Activated naive CD8-positive, alpha-beta T cell treated with anti-CD3 and anti-CD28 coated beads, Interleukin-2, amount 10 ng/mL, durations not matched to agents 7 days and 5 days (primary cell): ENCODE measurements around the gene CAPZB. TPM values are rescaled to one million over a fixed set of nuclear protein-coding genes. Genes with fewer than 3 reads are reported as not detected.
"Not testable (repeated sequence)": the region's sequence is repeated elsewhere in the genome, so short reads cannot be mapped to it uniquely, and the experiment has no call there.

Source experiments
- ATAC-seq: fragments of 150-1000 bp; cut with Tn5 transposase; one replicate; pipeline ENCODE4 v1.10.0; 2021; ENCODE audit warnings: low read depth, moderate library complexity
- POLR2A ChIA-PET: fragments of 350-600 bp; sonication (Branson Sonifier 250); formaldehyde crosslinking; loops from one replicate; lab custom pipeline; 2021; ENCODE audit warnings: antibody characterized with exemption; lab: Charles Lee
- DNase-seq: peaks from one replicate; pipeline ENCODE4 v3.0.0; 2021
- H3K27ac Mint-ChIP-seq: one replicate; pipeline ENCODE4 v1.8.0; 2022; ENCODE audit warnings: mild to moderate bottlenecking, mixed read lengths
- H3K27me3 Mint-ChIP-seq: one replicate; pipeline ENCODE4 v1.8.0; 2022; ENCODE audit warnings: mild to moderate bottlenecking, moderate library complexity, mixed read lengths
- H3K36me3 Mint-ChIP-seq: one replicate; pipeline ENCODE4 v1.8.0; 2021; ENCODE audit warnings: mild to moderate bottlenecking, mixed read lengths
- H3K4me1 Mint-ChIP-seq: one replicate; pipeline ENCODE4 v1.8.0; 2021; ENCODE audit warnings: mixed read lengths
- H3K4me3 Mint-ChIP-seq: one replicate; pipeline ENCODE4 v1.8.0; 2022; ENCODE audit warnings: mild to moderate bottlenecking, moderate library complexity, mixed read lengths
- H3K9me3 Mint-ChIP-seq: one replicate; pipeline ENCODE4 v1.8.0; 2021; ENCODE audit warnings: mixed read lengths
- total RNA-seq, 2 experiments: library from RNA; stranded (reverse); gene quantifications; one replicate each; pipeline ENCODE4 v1.2.3, GENCODE V29; 2021

The CAPZB gene
- 100 to 1,000 TPM; 395 to 412 TPM for total RNA-seq

DNA sequence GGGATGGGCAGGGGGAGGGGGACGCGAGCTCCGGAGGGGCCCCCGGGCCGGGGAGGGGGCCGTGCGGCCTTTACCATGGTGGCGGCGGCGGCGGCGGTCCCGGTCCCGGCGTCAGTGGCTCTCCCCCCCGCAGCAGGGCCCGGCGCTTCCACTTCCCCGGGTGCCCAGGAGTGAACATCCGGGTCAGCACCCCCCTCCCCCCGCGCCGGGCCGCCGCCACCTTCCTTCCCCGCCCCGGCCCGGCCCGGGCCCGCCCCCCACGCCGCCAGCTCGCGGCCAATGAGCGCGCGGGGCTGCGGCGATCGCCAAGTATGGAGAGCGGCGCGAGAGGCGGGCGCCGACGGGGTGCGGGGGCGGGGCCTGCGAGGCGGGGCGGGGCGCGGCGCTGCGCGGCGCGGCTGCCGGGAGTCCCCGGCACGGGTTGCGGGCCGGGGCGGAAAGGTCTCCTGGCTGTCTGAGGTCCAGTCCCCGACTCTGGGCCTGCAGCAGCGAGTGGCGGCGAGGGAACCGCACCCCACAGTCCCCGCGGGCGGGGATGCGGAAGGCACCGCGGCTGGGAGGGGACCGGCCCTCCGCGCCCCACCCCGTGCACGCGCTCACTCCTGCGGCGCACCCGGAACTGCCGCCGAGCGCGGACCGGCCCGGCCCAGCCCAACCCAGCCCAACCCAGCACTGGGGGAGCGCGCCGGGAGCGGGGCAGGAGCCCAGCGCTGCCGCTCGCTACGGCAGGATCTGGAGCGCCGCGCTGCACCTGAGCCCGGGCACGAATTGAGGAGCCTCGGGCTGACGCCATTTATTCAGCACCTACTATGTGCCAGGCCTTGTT lies at the start of gene CAPZB:
TSS of gene CAPZB (minus strand) at position 178 of the 826 bp plus-strand sequence. CDS start at position 77, 101 bp downstream.
- H3K4me1 Mint-ChIP-seq: peaks cover 50% of the 10 kb centered on the region
- H3K4me3 Mint-ChIP-seq: peak within 1 kb of the TSS; percentile 95
- DNase-seq: peak; percentile 96
- POLR2A ChIA-PET: interaction anchor here (0.6 to 4.5 kb wide), 18 partner anchors 8 to 160 kb away, joined by 3 to 33 read pairs (median 6); partner anchors contain the start of gene NBL1
- peak within 1 kb of the TSS; percentile 95 for H3K27ac Mint-ChIP-seq
- no peaks in the 10 kb centered on the region for H3K27me3 Mint-ChIP-seq
- no peaks in the 10 kb centered on the region for H3K9me3 Mint-ChIP-seq
- H3K36me3 Mint-ChIP-seq: peaks cover 15% of the 10 kb centered on the region
- ATAC-seq: peak; percentile 89

DNA sequence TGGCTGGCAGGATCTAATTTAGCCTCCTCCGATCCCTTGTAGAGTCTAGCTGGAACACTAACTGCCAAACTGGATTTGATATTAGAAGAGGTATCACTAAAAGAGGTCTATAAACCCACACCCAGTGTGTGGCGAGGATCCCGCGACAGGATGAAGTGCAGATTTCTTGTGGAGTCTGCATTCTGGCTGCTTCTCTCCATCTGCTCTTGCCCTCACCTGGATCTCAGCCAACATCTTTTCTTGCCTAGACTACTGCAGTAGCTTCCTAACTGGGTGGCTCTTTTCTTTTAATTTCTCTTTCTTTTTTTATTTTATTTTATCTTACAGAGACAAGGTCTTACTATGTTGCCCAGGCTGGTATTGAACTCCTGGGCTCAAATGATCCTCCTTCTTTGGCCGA lies 48.9 kb upstream of the CAPZB start:
- H3K9me3 Mint-ChIP-seq: peaks cover 11% of the 10 kb centered on the region
- H3K27ac Mint-ChIP-seq: no peak overlapping the region
- ATAC-seq: no peak
- no peaks in the 10 kb centered on the region for H3K27me3 Mint-ChIP-seq
- peaks cover 4% of the 10 kb centered on the region for H3K36me3 Mint-ChIP-seq
- no peak for DNase-seq
- peaks cover 6% of the 10 kb centered on the region for H3K4me1 Mint-ChIP-seq
- POLR2A ChIA-PET: no interaction called here
- no peak overlapping the region for H3K4me3 Mint-ChIP-seq

DNA sequence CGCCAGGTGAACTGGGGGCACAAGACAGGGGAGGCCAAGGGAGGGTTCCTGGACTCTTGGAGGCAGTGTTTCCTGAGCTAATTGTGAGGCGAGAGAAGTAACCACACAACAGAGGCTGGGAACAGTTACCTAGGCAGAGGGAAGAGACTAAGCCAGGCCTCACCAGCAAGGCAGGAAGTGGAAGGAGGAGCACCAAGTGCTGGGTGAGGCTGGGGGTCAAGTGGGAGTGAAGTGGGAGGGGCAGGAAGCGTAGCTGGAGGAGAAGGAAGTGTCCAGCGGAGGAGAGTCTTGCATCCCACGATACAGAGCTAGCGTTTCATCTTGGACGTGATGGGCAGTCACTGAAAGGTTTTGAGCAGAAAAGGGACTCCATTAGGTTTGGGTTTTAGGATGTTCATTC lies 48.3 kb upstream of the CAPZB start:
- DNase-seq: no peak
- H3K4me3 Mint-ChIP-seq: no peak overlapping the region
- no peak overlapping the region for H3K27ac Mint-ChIP-seq
- H3K27me3 Mint-ChIP-seq: no peaks in the 10 kb centered on the region
- peaks cover 11% of the 10 kb centered on the region for H3K9me3 Mint-ChIP-seq
- POLR2A ChIA-PET: no interaction called here
- no peak for ATAC-seq
- peaks cover 4% of the 10 kb centered on the region for H3K36me3 Mint-ChIP-seq
- peaks cover 6% of the 10 kb centered on the region for H3K4me1 Mint-ChIP-seq

DNA sequence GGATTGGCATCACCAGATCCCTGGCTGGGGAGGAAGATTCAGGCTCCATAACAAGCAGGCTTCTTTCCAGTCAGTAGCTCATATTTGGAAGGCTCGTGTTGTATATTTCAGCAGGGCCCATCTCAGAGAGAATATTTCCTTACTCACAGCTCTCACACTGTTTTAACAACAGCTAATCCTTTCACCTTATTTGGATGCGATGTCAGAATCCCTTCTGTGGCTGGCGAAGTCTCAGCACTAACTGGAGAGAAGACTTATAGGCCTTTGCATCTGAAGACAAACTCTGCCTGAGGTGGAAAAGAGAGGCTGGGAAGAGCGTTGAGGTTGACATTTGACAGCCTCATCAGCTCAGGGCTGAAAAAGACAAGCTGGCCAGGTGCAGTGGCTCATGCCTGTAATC lies 47.2 kb upstream of the CAPZB start:
- H3K4me3 Mint-ChIP-seq: no peak overlapping the region
- no peak for DNase-seq
- ATAC-seq: no peak
- H3K27me3 Mint-ChIP-seq: no peaks in the 10 kb centered on the region
- H3K36me3 Mint-ChIP-seq: peaks cover 4% of the 10 kb centered on the region
- H3K4me1 Mint-ChIP-seq: peaks cover 6% of the 10 kb centered on the region
- peaks cover 11% of the 10 kb centered on the region for H3K9me3 Mint-ChIP-seq
- H3K27ac Mint-ChIP-seq: no peak overlapping the region
- POLR2A ChIA-PET: no interaction called here

DNA sequence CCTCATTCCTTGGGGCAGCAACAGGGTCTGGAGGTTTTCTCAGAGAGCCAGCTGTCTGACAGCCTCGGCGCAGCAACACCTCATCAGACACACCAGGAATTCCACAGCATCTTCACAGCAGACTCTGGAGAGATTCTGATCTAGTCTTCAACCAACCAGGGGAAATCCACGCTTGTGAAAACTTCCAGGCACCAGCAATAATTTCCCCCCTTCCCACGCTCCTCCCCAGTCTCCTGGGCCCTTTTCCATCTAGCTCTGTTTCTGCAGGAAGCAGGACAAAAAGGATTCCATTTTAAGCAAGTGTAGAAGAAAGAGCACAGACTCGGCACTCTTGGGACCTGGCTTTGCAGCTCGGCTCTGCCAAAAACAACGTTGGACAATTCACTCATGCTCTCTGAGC lies 44.3 kb upstream of the CAPZB start:
- no peak overlapping the region for H3K4me3 Mint-ChIP-seq
- H3K9me3 Mint-ChIP-seq: peaks cover 5% of the 10 kb centered on the region
- ATAC-seq (no peak), DNase-seq (no peak)
- H3K36me3 Mint-ChIP-seq: no peaks in the 10 kb centered on the region
- H3K27ac Mint-ChIP-seq: no peak overlapping the region
- H3K4me1 Mint-ChIP-seq: peaks cover 5% of the 10 kb centered on the region
- POLR2A ChIA-PET: no interaction called here
- peaks cover 4% of the 10 kb centered on the region for H3K27me3 Mint-ChIP-seq

DNA sequence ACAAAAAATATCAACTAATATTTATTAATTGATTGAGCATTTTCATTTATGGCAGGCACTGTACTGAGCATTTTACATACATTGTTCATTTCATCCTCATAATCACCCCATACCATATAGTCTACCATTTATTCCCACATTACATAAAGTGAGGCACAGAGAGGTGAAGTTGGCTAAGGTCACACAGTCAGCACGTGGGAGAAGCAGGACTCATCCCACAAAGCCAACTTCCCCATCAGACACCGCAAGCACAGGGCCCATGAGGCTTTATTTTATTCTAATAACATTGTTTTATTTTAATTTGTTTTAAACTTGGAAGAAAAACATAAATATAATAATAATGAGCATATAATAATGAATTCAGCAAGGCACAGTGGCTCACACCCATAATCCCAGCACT lies 43.1 kb upstream of the CAPZB start:
- POLR2A ChIA-PET: no interaction called here
- H3K36me3 Mint-ChIP-seq: no peaks in the 10 kb centered on the region

DNA sequence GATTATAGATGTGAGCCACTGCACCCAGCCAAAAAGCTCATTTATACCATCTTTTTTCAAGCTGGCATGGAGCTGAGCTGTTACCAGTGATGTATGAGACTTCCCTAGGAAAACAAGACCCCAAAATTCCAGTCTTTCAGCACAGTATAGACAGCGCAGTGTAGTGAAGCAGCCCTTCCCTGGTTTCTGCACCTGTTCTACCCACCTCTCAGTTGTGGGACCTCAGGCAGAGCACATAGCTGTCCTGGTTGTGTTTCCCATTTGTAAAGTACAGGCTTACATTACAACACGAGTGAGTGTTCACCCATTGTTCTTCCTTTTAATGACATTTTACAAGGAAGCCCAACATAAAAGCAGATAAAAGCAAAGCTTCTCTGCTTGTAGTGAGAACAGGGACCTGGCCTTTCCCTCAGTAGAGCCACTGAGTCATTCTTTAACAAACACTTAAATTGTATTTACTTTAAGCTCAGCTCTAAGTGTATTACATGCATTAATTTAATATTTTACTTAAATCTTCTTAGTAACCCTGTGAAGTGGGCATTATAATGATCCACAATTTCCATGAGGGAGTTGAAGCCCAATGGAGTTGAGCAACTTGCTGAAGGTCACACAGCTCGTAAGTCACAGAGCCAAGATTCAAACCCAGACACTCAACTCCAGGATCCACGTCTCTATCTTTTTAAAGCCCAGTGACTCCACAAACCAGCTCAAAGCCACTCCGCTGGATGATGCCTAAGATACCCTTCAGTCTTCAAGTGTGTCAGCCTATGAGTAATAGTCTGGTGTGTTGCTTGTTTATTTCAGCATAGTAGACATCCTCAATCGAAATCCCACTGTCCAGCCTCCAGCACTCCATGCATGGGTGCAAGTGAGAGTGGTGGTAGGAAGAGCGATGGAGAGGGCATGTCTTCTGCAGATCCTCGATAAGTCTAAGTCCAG lies 40.5 kb upstream of the CAPZB start:
- no peak for DNase-seq
- ATAC-seq: no peak
- Mint-ChIP-seq H3K4me3 (no peak overlapping the region), H3K9me3 (peaks cover 3% of the 10 kb centered on the region), H3K27me3 (peaks cover 8% of the 10 kb centered on the region), H3K36me3 (no peaks in the 10 kb centered on the region), H3K27ac (no peak overlapping the region), H3K4me1 (no peaks in the 10 kb centered on the region)
- POLR2A ChIA-PET: interaction anchor here (0.8 kb wide), 1 partner anchor 33 kb away, joined by 8 read pairs; no protein-coding TSS in a partner anchor

More for the DNA sequence above, 43.1 kb upstream of the CAPZB start:
- no peak for ATAC-seq
- H3K27me3 Mint-ChIP-seq: peaks cover 8% of the 10 kb centered on the region
- no peak overlapping the region for H3K27ac Mint-ChIP-seq
- no peak for DNase-seq
- no peak overlapping the region for H3K4me3 Mint-ChIP-seq
- H3K9me3 Mint-ChIP-seq: peaks cover 5% of the 10 kb centered on the region
- no peaks in the 10 kb centered on the region for H3K4me1 Mint-ChIP-seq

DNA sequence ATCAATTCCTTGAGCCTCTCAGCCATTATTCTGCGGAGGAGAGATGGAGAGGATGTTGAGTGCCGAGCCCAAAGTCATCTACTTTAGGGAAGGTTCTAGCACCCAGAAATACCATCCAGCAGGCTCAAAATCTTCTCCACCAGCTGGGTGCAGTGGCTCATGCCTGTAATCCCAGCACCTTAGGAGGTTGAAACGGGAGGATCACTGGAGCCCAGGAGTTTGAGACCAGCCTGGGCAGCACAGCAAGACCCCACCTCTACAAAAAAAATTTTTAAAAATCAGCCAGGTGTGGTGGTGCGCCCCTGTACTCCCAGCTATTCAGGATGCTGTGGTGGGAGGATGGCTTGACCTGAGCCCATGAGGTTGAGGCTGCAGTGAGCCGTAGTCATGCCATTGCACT lies 39.5 kb upstream of the CAPZB start:
- POLR2A ChIA-PET: interaction anchor here (0.8 kb wide), 1 partner anchor 32 kb away, joined by 8 read pairs; no protein-coding TSS in a partner anchor
- no peak for ATAC-seq
- Mint-ChIP-seq H3K27me3 (peaks cover 8% of the 10 kb centered on the region), H3K4me3 (no peak overlapping the region), H3K4me1 (no peaks in the 10 kb centered on the region), H3K9me3 (peaks cover 3% of the 10 kb centered on the region), H3K36me3 (no peaks in the 10 kb centered on the region), H3K27ac (no peak overlapping the region)
- no peak for DNase-seq

DNA sequence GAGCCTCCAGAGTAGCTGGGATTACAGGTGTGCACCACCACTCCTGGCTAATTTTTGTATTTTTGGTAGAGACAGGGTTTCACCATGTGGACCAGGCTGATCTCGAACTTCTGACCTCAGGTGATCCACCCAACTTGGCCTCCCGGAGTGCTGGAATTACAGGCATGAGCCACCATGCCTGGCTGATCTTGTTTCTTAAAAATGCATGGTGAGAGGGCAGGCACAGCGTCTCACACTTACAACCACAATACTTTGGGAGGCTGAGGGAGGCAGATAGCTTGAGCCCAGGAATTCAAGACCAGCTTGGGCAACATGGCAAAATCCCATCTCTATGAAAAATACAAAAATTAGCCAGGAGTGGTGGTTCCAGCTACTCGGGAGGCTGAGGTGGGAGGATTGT lies 37.2 kb upstream of the CAPZB start:
- H3K4me3 Mint-ChIP-seq, H3K27me3 Mint-ChIP-seq: not testable (repeated sequence)

DNA sequence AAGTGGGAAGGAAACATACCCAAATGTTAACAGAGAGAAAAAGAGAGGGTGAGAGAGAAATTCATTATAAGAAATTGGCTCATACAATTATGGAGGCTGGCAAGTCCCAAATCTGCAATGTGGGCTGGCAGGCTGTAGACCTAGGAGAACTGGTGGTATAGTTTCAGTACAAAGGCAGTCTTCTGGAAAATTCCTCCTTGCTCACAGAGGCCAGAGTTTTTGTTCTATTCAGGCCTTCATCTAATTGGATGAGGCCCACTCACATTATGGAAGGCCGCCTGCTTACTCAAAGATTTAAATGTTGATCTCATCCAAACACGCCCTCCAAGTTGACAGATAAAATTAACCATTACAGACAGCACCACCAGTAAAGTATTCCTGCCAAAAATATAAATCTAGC lies 36.1 kb upstream of the CAPZB start:
- POLR2A ChIA-PET: no interaction called here
- Mint-ChIP-seq H3K9me3 (peaks cover 3% of the 10 kb centered on the region), H3K4me3 (no peak overlapping the region), H3K36me3 (peaks cover 2% of the 10 kb centered on the region), H3K4me1 (peaks cover under 1% of the 10 kb centered on the region), H3K27ac (no peak overlapping the region), H3K27me3 (peaks cover 7% of the 10 kb centered on the region)
- DNase-seq (no peak), ATAC-seq (no peak)

More for the DNA sequence above, 37.2 kb upstream of the CAPZB start:
- H3K27ac Mint-ChIP-seq, POLR2A ChIA-PET, H3K4me1 Mint-ChIP-seq, H3K36me3 Mint-ChIP-seq, DNase-seq, ATAC-seq, H3K9me3 Mint-ChIP-seq: not testable (repeated sequence)

DNA sequence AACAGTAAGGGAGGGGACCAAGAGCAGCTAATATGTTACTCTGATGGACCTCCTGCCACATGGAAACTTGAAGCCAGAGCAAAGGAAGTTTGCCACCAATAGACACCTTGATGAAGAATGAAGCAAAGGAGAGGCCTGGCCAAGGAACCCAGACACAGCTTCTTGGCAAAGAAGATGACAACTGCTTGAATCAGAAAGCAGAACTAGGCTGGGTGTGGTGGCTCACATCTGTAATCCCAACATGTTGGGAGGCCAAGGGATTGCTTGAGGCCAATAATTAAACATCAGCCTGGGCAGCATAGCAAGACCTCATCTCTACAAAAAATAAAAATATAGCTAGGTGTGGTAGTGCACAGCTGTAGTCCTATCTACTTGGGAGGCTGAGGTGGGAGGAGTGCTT lies 31.7 kb upstream of the CAPZB start:
- POLR2A ChIA-PET: no interaction called here
- Mint-ChIP-seq H3K4me1 (peaks cover 3% of the 10 kb centered on the region), H3K27me3 (no peaks in the 10 kb centered on the region), H3K27ac (no peak overlapping the region), H3K4me3 (no peak overlapping the region), H3K9me3 (peaks cover 3% of the 10 kb centered on the region), H3K36me3 (peaks cover 2% of the 10 kb centered on the region)
- DNase-seq (no peak), ATAC-seq (no peak)

DNA sequence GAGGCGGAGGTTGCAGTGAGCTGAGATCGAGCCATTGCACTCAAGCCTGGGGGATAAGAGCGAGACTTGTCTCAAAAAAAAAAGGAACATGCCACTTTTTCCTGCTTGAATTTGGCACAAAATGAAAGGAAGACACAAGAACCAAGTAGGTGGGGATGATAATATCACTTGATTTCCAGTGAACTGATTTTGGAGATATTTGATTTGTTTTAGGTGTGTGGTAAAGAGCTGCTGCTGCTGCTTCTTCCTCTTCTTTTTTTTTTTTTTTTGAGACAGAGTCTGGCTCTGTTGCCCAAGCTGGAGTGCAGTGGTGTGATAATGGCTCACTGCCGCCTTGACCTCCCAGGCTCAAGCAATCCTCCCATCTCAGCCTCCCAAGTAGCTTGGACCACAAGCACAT lies 29.9 kb upstream of the CAPZB start:
- DNase-seq (no peak), ATAC-seq (no peak)
- Mint-ChIP-seq H3K4me1 (peaks cover 3% of the 10 kb centered on the region), H3K27me3 (no peaks in the 10 kb centered on the region), H3K9me3 (no peaks in the 10 kb centered on the region), H3K4me3 (no peak overlapping the region), H3K36me3 (peaks cover 2% of the 10 kb centered on the region), H3K27ac (no peak overlapping the region)
- POLR2A ChIA-PET: interaction anchor here (1.1 kb wide), 1 partner anchor 29 kb away, joined by 3 read pairs; the partner anchor contains the start of gene CAPZB

DNA sequence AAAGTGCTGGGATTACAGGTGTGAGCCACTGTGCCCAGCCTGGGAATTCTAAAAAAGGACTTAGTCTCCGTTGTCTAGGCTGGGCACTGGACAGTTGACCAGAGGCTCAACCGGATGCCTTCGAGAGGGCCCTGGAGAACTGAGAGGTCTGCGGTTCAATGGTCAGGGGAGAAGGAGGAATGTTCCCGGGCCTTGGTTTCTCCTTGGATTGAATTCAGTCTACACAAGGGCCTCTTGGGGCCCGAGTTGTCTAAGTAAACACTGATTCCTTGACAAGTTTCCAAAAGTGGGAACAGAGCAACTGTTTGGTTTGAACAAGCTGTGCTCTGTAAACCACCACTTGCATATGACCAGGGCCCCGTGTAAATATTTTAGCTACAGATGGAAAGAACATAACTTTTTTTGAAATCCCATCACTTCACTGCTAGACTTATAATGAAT lies 29.1 kb upstream of the CAPZB start:
- Mint-ChIP-seq H3K4me1 (peaks cover 3% of the 10 kb centered on the region), H3K4me3 (no peak overlapping the region), H3K9me3 (no peaks in the 10 kb centered on the region), H3K27me3 (no peaks in the 10 kb centered on the region), H3K27ac (no peak overlapping the region), H3K36me3 (peaks cover 2% of the 10 kb centered on the region)
- DNase-seq (no peak), ATAC-seq (no peak)
- POLR2A ChIA-PET: interaction anchor here (1.1 kb wide), 1 partner anchor 29 kb away, joined by 3 read pairs; the partner anchor contains the start of gene CAPZB
